Measurements from ENCODE around the gene STAB1.
A peak's percentile ranks its signal among the peaks of the same experiment; 100 is the strongest.
"Not testable (repeated sequence)": the region's sequence is repeated elsewhere in the genome, so short reads cannot be mapped to it uniquely, and the experiment has no call there.

Gene STAB1

GRCh38 chr3:52524258-52524751 lies 29.2 kb downstream of the STAB1 start:
- DNase-seq (ENCODE audit: low read depth in 2 of 2): no peak

GRCh38 chr3:52524752-52525679 lies 29.9 kb downstream of the STAB1 start:
- DNase-seq (ENCODE audit: low read depth in 2 of 2): no peak

GRCh38 chr3:52525680-52526561 lies 30.8 kb downstream of the STAB1 start:
- DNase-seq (ENCODE audit: low read depth in 2 of 2): no peak

- not testable (repeated sequence) for DNase-seq (ENCODE audit: low read depth in 2 of 2)
These were observed 31.5 kb downstream of the STAB1 start for GRCh38 chr3:52526671-52527038.

GRCh38 chr3:52527039-52527731 lies 32.0 kb downstream of the STAB1 start:
- no peak for DNase-seq (ENCODE audit: low read depth in 2 of 2)

- no peak for DNase-seq (ENCODE audit: low read depth in 2 of 2)
These were observed 32.8 kb downstream of the STAB1 start for GRCh38 chr3:52527732-52528585.

- DNase-seq (ENCODE audit: low read depth in 2 of 2): no peak
These were observed 33.6 kb downstream of the STAB1 start for GRCh38 chr3:52528586-52529375.

- DNase-seq (ENCODE audit: low read depth in 2 of 2): no peak
These were observed 34.5 kb downstream of the STAB1 start for GRCh38 chr3:52529376-52530333.

GRCh38 chr3:52530918-52531826 lies 36.0 kb downstream of the STAB1 start:
- DNase-seq (ENCODE audit: low read depth in 2 of 2): no peak

GRCh38 chr3:52531860-52532516 lies 36.9 kb downstream of the STAB1 start:
- no peak for DNase-seq (ENCODE audit: low read depth in 2 of 2)

- no peak for DNase-seq (ENCODE audit: low read depth in 2 of 2)
These were observed 37.3 kb downstream of the STAB1 start for GRCh38 chr3:52532517-52532837.

- DNase-seq (ENCODE audit: low read depth in 2 of 2): no peak
These were observed 37.9 kb downstream of the STAB1 start for GRCh38 chr3:52532838-52533622.

GRCh38 chr3:52533623-52534280 lies 38.6 kb downstream of the STAB1 start, which contains the start of gene NT5DC2:
NT5DC2 (minus strand) TSS chr3:52533857; CDS start chr3:52533737, 120 bp downstream.
- DNase-seq (ENCODE audit: low read depth in 2 of 2): peak; percentile 13 to 49

- no peak for DNase-seq (ENCODE audit: low read depth in 2 of 2)
These were observed 39.4 kb downstream of the STAB1 start for GRCh38 chr3:52534281-52535183.
